Left ventricle myocardium superior (tissue), 1 donor: Measurements from ENCODE around the gene KRTAP10-4. TPM values are rescaled to one million over a fixed set of nuclear protein-coding genes. Genes with fewer than 3 reads are reported as not detected.

ENCODE experiments used
- total RNA-seq: library from RNA; stranded (reverse); fragmentation: NEBNext Ultra II Directional; extraction: Animal tissue kit (Norgen Biotek cat#: 25700); gene quantifications from one replicate; pipeline ENCODE4 v1.2.1, GENCODE V29; 2021
- donor health status: DM: no; HTN: yes; CAD: no; lungs with severe emphysema.

The KRTAP10-4 gene
- total RNA-seq, 1 donor from 2014 or later = not detected

Other genes starting within 250 kb of the KRTAP10-4 start
- gene CFAP410, start 234.3 kb upstream of the KRTAP10-4 start, total RNA-seq = 14.9 TPM
- gene TRPM2, start 220.1 kb upstream of the KRTAP10-4 start, total RNA-seq = 1.5 TPM
- 2.1 TPM for gene LRRC3, start 118.2 kb upstream of the KRTAP10-4 start, total RNA-seq
- gene KRTAP10-1, start 33.5 kb upstream of the KRTAP10-4 start, total RNA-seq = not detected
- not detected for gene KRTAP10-2, start 22.2 kb upstream of the KRTAP10-4 start, total RNA-seq
- not detected for gene KRTAP10-3, start 14.9 kb upstream of the KRTAP10-4 start, total RNA-seq
- not detected for gene KRTAP10-5, start 6.9 kb downstream of the KRTAP10-4 start, total RNA-seq
- gene KRTAP10-6, start 18.8 kb downstream of the KRTAP10-4 start, total RNA-seq = not detected
- gene KRTAP10-7, start 26.9 kb downstream of the KRTAP10-4 start, total RNA-seq = not detected
- not detected for gene KRTAP10-8, start 38.4 kb downstream of the KRTAP10-4 start, total RNA-seq
- gene KRTAP10-9, start 53.4 kb downstream of the KRTAP10-4 start, total RNA-seq = not detected
- gene KRTAP10-10, start 63.6 kb downstream of the KRTAP10-4 start, total RNA-seq = not detected
- gene KRTAP10-11, start 72.7 kb downstream of the KRTAP10-4 start, total RNA-seq = not detected
- gene KRTAP12-4, start 80.9 kb downstream of the KRTAP10-4 start, total RNA-seq = not detected
- not detected for gene KRTAP12-3, start 84.2 kb downstream of the KRTAP10-4 start, total RNA-seq
- not detected for gene KRTAP12-2, start 93.2 kb downstream of the KRTAP10-4 start, total RNA-seq
- not detected for gene KRTAP12-1, start 108.4 kb downstream of the KRTAP10-4 start, total RNA-seq
- gene KRTAP10-12, start 123.4 kb downstream of the KRTAP10-4 start, total RNA-seq = not detected
- gene TSPEAR, start 137.8 kb downstream of the KRTAP10-4 start, total RNA-seq = 2.7 TPM
- 70.0 TPM for gene UBE2G2, start 228.1 kb downstream of the KRTAP10-4 start, total RNA-seq
- gene SUMO3, start 244.3 kb downstream of the KRTAP10-4 start, total RNA-seq = 72.2 TPM